NK-92 (cell line): ENCODE results near the gene VAV2.
"Not testable (repeated sequence)": the region's sequence is repeated elsewhere in the genome, so short reads cannot be mapped to it uniquely, and the experiment has no call there.

ENCODE experiments used
- DNase-seq: peaks from one replicate; lab custom pipeline; 2025; ENCODE audit not compliant: unreplicated experiment; lab: John Stamatoyannopoulos, UW

The VAV2 gene

DNA sequence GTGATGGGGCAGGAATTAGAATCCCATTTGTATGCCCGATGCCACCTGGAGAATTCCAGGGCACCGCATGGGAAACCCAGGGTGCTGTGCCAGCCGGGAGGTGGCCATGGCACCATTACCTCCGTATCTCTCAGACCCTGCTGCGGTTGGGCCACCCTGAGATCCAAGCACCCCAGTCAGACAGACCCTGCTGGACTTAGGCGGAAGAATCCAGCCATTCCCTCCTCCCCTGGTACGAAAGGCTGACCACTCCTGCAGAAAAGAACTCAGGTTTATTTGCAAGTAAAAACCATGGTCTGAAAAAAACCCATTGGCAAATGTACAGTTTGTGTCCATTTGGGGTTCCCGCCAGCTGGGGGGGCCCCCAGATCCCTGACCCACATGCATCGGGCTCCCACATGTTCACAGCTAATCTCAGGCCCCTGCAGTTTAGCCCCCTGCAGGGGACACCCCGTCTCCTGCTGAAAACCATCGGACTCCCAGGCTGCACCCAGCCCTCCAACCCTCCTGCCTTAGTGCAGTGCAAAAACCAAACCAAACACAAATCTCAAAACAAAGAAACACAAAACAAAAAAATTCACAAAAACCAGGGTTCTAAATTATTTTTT is 230.4 kb downstream of the VAV2 start:
- no peak for DNase-seq

DNA sequence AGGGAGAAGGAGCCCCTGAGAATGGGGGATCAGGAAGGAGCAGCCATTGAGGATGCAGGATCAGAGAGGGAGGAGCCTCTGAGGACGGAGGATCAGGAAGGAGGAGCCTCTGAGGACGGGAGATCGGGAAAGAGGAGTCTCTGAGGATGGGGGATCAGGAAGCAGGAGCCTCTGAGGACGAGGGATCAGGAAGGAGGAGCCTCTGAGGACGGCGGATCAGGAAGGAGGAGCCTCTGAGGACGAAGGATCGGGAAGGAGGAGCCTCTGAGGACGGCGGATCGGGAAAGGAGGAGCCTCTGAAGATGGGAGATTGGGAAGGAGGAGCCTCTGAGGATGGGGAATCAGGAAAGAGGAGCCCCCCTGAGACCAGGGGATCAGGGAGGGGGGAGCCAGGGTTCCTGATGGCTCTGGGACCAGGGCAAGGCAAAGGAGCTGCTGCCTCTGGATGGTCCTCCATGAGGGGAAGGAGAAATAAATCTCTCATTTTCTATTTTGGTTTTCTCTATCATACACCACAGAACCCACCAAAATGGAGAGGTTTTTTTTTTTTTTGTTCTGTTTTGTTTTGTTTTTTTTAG is 231.3 kb downstream of the VAV2 start:
- DNase-seq, result no peak

DNA sequence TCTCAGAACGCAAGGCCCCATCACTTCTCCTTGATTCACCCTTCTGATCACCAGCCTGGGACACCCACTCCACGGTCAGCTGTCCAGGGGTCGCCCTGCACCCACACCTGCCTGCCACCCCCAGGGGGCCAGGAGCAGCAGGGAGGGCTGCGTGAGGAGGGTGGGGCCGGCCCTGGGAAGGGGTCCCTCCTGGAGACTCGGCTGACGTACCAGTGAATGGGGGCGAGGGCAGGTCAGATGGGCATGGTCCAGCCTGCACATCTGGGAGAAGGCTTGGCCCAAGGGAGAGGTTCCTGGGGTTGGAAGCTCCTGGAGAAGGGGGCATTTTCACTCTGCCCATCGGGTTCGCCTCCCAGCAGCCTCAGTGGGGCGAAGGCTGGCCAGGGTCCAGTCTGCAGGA is 232.2 kb downstream of the VAV2 start:
- no peak for DNase-seq

DNA sequence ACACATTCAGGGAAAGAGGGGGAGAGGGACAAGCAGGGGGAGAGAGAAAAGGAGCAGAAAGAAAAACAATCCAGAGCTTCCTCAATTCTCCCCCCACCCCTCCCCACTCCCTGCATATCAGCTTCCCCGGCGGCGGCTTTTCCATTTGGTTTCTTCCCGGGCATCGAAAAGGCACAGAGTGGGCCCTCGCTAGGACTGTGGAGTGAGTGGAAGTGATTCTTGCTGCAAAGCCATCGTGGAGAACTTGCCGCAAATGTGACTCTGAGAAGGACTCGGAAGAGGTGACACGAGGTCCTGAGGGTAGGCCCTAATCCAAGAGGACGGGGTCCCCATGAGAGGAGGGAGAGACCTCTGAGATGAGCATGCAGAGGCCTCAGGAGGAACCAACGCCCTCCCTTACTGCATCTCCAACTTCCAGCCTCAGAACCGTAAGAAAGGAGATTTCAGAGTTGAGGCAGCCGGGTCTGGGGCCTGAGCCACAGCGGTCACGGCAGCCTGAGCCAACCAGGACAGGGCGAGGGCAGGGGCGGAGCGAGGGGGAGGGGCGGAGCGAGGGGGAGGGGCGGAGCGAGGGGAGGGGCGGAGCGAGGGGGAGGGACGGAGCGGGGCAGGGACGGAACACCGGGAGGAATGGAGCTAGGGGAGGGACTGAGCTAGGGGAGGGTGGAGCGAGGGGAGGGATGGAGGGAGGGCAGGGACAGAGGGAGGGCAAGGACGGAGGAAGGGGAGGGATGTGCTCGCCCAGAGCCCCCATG is 232.8 kb downstream of the VAV2 start:
- no peak for DNase-seq

DNA sequence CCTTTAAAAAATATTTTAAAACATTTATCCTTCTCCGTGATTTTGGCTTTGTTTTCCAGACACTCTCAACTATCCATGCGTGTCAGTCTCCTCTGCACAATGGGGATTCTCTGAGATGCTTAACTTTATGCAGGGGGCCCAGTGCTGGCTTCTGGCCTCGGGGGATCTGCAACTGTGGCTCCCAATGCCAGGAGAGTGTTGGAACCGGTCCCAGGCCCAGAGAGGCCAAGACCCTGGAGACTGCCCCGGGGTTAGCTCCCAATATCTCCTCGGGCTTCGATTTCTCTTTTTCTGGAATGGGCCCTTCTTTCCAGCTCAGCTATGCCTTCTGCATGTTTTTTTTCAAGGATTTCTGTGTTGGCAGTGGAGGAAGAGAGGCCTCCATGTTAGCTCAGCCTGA is 233.9 kb downstream of the VAV2 start:
- no peak for DNase-seq

DNA sequence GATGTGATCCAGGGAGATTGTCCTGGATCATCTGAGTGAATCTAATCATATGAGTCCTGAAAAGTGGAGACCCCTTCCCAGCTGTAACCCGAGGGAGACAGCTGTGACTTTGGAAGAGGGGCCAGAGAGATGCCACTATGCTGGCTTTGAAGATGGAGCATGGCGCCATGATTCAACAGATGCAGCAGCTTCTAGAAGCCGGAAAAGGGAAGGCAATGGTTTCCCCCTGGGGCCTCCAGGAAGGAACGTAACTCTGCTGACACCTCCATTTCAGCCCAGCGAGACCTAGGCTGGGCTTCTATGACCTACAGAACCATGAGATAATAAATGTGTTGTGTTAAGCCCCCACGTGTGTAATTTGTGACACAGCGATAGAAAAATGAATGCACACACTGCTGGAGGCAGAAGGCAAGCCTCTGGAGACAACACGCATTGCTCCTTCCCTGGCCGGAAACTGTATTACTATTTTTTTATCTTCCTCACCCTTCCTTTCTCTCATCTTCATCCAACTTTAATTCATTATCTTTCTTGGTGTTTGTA is 237.4 kb downstream of the VAV2 start:
- no peak for DNase-seq

DNA sequence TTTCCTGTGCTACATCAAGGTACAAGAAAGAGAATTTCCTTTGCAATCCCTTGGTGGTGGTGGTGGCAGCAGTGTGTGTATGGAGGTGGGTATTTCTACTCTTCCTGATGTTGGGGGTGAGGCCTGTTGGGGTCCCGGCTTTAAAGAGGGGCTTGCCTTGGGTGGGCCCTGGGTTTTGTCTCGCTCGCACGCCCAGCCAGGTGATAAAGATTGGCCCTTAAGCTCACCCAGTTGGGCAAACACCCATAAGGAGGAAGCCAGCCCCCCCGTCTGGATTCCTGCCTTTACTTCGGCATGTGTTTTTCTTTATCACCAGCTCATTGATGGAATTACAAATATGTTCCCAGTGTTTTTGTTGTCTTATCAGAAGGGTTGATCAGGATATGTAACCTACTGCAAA is 237.9 kb downstream of the VAV2 start:
- no peak for DNase-seq

DNA sequence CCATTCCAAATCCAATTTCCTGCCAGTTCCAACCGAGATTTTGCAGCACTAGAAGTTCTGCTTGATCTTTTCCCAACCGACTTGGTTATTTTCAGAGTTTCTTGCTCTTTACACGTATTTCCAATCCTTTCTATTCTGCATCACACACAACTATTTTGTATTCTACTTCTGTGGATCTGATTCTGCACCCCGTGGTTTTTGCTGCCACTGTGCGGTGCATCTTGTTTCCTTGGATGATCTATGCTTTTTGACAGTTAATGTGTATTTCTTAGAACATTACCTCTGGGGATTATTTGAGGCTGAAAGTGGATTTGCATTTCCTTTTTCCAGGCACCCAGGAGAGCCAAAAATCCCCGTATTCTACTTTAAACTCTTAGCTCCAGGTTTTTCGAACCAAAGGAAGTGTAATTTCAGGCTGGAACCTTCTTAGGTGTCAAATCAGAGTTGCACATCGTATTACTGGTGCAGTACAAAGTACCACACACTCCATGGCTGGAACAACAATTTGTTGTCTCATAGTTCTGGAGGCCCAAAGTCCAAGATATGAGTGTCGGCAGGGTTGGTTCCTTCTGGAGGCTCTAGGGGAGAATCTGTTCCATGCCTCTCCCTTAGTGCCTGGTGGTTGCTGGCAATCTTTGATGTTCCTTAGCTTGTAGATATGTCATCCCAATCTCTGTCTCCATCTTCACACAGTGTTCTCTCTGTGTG is 239.2 kb downstream of the VAV2 start:
- no peak for DNase-seq

DNA sequence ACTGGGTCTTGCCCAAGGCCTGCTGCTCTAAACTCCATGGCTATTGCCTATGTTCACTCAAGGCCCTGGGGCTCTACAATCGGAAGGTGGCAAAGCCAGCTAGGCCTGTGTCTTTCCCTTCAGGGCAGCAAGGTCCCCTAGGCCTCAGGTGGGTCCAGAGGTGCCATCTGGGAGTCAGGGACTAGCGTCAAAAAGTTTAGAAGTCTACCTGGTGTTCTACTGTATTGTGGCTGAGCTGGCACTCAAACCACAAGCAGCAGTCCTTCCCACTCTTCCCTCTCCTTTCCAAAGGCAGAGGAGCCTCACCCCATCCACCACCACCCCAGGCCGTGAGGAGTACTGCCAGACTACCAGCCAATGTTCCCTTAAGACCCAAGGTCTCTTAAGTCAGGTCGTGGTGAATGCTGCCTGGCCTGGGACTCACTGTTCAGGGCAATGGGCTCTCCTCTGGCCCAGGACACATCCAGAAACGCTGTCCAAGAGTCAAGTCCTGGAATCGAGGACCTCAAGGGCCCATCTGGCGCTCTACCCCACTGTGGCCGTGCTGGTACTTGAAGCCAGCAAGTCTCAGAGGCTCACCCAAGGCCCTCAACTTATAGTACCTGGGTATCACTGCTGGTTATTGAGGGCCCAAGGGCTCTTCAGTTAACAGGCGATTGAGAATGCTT is 241.0 kb downstream of the VAV2 start:
- no peak for DNase-seq

DNA sequence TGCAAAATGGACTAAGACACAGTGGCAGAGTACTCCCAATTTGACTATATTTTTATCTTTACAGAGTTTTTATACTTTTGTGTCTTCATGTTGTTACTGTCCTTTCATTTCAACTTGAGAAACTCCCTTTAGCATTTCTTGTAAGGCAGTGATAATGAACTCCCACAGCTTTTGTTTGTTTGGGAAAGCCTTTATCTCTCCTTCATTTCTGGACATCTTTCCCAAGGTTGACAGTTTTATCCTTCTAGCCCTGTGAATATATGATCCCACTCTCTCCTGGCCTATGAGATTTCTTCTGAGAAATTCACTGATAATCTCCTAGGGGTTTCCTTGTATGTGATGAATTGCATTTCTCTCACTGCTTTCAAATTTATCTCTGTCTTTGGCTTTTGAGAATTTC is 244.8 kb downstream of the VAV2 start:
- no peak for DNase-seq

DNA sequence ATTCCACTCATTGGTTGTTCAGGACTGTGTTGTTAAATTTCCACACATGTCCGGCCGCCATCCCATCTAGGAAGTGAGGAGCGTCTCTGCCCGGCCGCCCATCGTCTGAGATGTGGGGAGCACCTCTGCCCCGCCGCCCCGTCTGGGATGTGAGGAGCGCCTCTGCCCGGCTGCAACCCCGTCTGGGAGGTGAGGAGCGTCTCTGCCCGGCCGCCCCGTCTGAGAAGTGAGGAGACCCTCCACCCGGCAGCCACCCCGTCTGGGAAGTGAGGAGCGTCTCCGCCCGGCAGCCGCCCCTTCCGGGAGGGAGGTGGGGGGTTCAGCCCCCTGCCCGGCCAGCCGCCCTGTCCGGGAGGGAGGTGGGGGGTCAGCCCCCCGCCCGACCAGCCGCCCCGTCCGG is 247.6 kb downstream of the VAV2 start:
- not testable (repeated sequence) for DNase-seq

DNA sequence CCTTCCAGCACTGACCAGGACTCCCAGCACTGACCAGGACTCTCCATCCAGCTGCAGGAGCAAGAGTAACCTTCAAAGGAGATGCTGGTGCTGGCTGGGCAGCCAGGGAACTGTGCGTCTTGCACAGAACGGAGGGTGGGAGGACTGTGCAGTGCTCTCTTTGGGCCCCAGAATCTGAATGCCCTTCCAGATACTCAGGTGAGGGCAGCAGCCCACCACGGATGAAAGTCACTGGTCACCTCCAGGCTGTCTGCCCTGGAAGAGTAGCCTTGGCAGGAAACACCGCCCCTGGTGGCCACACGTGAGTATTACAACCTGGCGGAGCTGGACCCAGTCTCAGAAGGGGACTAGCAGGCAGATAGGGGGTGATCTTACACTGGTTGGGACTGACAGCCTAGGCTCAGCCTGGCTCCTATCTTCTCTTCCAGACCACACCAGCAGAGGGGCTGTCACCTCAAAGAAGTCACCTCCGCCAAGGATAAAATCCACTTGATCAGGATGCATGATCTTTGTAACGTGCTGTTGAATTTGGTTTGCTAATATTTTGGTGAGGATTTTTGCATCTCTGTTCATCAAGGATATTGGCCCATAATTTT is 249.2 kb downstream of the VAV2 start:
- no peak for DNase-seq

DNA sequence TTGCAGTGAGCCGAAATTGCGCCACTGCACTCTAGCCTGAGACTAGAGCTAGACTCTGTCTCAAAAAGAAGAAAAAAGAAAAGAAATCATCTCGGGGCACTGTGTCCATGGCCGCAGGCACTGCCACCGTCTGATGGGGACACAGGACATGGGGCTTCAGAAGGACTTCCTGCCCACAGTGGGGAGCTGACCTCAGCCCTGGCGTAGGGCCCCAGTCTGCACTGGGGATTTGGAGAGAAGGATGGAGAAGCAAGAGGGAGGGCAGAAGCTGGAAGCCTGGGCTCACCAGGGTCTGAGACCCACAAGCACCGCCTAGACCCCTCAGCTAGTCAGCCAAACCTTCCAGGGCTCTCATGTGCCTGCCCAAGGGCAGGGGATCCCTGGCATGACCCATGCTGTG is 249.9 kb downstream of the VAV2 start:
- DNase-seq, result no peak

DNA sequence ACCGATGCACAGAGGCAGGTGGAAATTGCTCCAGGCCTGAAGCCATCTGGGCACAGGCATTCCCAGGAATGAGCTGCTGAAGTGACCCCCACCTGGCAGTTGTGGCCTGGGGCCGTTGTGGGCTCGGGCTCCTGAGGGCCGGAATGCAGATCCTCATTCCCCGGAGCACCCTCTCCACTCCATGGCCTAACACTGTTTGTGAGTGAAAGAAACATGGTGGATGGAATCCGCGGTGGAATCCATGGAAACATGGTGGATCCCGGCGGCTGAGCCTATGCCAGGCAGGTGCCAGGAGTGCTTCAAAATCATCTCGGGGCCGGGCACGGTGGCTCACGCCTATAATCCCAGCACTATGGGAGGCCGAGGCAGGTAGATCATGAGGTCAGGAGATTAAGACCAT is 250.4 kb downstream of the VAV2 start:
- DNase-seq, result no peak

DNA sequence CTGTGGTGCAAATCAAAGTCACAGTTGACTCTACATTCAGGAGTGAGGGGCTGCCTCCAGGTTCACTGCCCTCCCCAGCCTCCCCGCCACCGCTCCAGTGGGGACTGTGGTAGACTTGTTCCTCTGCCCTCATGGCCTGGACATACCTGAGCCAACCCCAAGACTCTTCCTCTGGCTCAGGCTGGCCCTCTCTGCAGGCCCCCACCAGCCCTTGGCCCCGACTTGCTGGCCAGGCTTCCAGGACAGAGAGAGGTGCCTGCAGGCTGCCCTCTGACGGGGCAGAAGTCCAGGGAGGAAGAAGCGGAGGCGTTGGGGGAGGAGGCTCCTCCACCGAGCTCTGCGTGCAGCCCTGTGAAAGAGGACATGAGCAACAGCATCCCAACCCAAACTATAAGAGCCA is 251.2 kb downstream of the VAV2 start:
- DNase-seq, result no peak

DNA sequence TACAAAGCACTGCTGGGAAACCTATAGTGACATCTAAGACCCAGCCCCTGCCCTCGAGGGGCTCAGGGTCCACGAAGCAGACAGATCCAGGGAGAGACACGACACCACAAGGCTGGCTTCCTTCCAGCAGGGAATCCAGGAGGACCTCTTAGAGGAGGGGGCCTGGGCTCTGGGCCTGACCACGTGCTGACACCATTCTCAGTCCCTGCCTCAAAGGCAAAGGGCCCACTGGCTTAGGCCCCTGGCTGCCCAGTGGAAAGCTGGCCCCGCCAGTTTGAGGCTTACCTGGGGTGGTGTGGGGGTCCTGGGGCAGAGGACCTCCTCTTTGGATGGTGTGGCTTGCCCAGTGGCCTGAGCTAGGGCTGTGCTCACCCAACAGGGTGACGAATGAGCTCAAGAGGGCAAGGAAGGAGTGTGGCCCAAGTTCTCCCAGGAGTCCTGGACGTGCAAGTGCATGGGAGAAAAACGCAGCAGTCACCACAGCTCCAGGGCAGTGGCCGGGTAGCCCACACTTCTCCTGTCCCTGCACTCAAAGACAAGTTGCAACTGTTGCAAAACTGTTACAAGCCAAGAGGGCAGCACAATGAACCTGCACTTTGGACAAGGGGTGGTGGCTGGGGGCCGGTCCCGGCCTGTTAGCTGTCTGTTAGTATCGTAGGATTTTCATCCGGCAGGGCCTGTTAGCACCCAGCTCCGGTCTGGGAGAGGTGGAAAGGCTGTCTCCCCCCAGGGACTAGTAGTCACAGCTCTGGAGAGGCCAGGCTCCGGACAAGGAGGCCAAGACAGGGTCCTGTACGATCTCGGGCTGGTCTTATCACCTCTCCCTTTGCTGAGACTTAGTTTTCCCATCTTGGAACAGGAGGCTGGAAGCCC is 252.5 kb downstream of the VAV2 start:
- no peak for DNase-seq

DNA sequence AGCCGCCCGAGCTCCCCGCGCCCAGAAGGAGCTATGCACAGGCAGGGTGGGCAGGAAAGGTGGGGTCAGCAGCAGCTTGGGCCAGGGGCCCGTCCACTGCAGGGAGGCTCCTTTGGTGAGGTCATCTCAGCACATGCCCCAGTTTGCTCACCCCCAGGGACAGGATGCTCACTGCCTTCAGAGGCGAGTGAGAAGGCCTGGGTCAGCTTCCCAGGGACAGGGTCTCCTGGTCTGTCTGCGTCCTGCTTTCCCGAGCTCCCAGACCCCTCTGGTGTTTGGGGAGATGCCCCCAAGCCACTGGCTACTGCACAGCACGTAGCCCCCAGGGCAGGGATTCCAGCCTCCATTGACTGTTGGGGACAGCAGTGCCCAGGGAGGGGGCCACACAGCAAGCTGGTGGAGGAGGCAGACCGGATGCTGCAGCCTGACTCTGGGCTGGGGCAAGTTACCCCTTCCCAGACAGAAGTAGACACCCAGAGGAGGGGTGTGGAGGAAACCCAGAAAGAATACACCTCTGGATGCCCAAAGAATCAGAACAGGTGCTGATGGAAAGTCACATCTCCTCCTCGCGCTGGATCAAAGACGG is 253.4 kb downstream of the VAV2 start:
- DNase-seq, result no peak

DNA sequence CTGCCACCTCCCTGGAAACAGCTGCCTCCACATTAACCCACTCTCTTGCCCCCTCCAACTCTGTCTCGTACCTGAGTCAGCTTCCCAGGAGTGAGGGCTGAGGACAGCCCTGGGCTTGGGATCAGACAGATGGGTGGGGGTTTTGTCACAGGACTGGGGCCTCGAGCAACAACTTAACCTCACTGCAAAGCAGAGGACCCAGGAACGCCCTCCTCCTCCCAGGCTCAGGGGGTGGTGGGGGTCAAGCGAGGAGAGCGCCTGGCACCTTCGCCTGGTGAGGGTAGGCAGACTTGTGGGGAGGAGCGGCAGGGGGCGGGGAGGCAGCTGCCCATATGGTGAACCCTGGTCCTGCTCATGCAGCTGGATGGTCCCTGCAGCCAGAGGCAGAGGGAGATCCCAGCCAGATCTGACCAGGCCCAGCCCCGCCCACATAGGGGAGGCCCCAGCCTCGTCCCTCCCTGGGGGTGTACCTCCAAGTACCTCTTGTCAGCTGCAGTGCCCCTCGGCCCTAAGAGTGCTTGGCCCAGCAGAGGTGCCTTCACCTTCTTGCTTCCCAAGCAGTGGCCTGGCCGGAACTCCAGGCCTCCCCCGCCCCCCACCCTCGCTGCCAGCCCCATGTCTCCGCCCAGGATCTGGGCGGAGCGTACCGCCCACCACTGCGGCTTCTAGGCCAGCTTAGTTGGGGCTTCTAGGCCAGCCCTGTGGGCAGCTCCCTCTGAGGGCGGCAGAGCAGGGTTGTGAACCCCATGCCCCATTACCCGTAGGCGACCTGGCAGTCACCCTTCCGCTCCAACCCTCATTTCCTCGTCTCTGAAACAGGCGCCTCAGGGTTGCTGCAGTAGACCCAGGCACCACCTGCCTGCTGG is 254.1 kb downstream of the VAV2 start, which contains the start of gene SARDH:
Gene SARDH (minus strand): TSS at position 579 of the 866 bp plus-strand sequence. CDS start 4,179 bp downstream, outside the sequence.
- DNase-seq, result no peak
